Kidney (tissue), 14 donors: ENCODE data around the gene FARP1. TPM values are rescaled to one million over a fixed set of nuclear protein-coding genes. Genes with fewer than 3 reads are reported as not detected.

Experiments
- DNase-seq, 5 donors: peaks; one replicate each; pipeline ENCODE4 v3.0.0-alpha.2; 2013 to 2020
- FAIRE-seq: peaks from 2 replicates; lab custom pipeline; 2012; peaks lifted over from hg19 to GRCh38; lab: Jason Lieb, UNC
- H3K27ac ChIP-seq, 2 donors: one replicate each; pipeline ENCODE4 v1.7.0; 2013; ENCODE audit warnings: low read depth in 2 of 2, low read length in 2 of 2, inconsistent platforms in 1 of 2
- H3K27me3 ChIP-seq: one replicate; pipeline ENCODE4 v1.7.1; 2013; ENCODE audit warnings: low read length, inconsistent platforms; ENCODE audit not compliant: control insufficient read depth, insufficient read depth
- H3K36me3 ChIP-seq, 3 donors: one replicate each; pipeline versions ENCODE4 v1.7.0 to v1.7.1; 2013; ENCODE audit warnings: low read length in 3 of 3, control low read depth in 1 of 3, inconsistent platforms in 1 of 3; ENCODE audit not compliant: insufficient read depth in 3 of 3, control insufficient read depth in 2 of 3
- H3K4me1 ChIP-seq, 3 donors: one replicate each; pipeline versions ENCODE4 v1.7.0 to v1.7.1; 2013; ENCODE audit warnings: low read length in 3 of 3, inconsistent platforms in 1 of 3, low read depth in 1 of 3; ENCODE audit not compliant: control insufficient read depth in 2 of 3, insufficient read depth in 2 of 3
- H3K4me3 ChIP-seq, 3 donors: one replicate each; pipeline versions ENCODE4 v1.7.0 to v1.8.1; 2013; ENCODE audit warnings: low read length in 3 of 3, control low read depth in 1 of 3, inconsistent platforms in 1 of 3
- H3K9ac ChIP-seq, 3 donors: one replicate each; pipeline versions ENCODE4 v1.7.0 to v1.7.1; 2013; ENCODE audit warnings: low read length in 3 of 3, control low read depth in 1 of 3, inconsistent platforms in 1 of 3
- H3K9me3 ChIP-seq, 3 donors: one replicate each; pipeline versions ENCODE4 v1.7.0 to v1.7.1; 2013; ENCODE audit warnings: low read length in 3 of 3, control low read depth in 1 of 3, inconsistent platforms in 1 of 3; ENCODE audit not compliant: control insufficient read depth in 2 of 3, insufficient read depth in 1 of 3
- CTCF ChIP-seq: IDR thresholded peaks from 3 replicates; pipeline ENCODE4 v1.5.1; 2012; ENCODE audit warnings: mild to moderate bottlenecking, moderate library complexity, borderline replicate concordance; ENCODE audit not compliant: insufficient read depth; ENCODE audit errors: extremely low read depth
- intact Hi-C: fragments of 100-400 bp; cut with DNase I; formaldehyde crosslinking; loops from one replicate; pipeline ENCODE4 v1.11.1; 2022
- polyA plus RNA-seq: library from polyadenylated mRNA; stranded (reverse); fragments of 350-450 nt; fragmentation: Illumina TruSeq; extraction: RNeasy Lipid Tissue Mini Kit (QIAGEN cat#74804); gene quantifications from one replicate; pipeline ENCODE4 v1.2.3, GENCODE V29; 2014; ENCODE audit warnings: low read depth, low replicate concordance; ENCODE audit not compliant: insufficient read depth
- total RNA-seq: library from RNA; stranded (reverse); fragmentation: NEBNext Ultra II Directional; extraction: Animal tissue kit (Norgen Biotek cat#: 25700); gene quantifications from one replicate; pipeline ENCODE4 v1.2.1, GENCODE V29; 2021
- donor health status: control.
- donor health status: control.
- donor health status: control.
- donor health status: control.
- donor health status: control.
- donor health status: DM: yes; HTN: yes; CAD: no.
- donor health status: Normal renal cell carcinoma (clear cell type).

FARP1 gene
- total and polyA plus RNA-seq, 2 donors from 2014 or later = 123 to 229 TPM

GRCh38 chr13:98241976-98242375 is 99.1 kb downstream of the FARP1 start:
- H3K36me3 ChIP-seq = no peaks in the 10 kb centered on the region
- H3K4me3 ChIP-seq = no peak overlapping the region
- DNase-seq (no peak), FAIRE-seq (no peak)
- H3K27me3 ChIP-seq = no peaks in the 10 kb centered on the region
- TF ChIP-seq CTCF = no peak
- peaks cover 7 to 24% (median 14%) of the 10 kb centered on the region in 3 donors for H3K4me1 ChIP-seq
- H3K27ac ChIP-seq = no peak overlapping the region
- intact Hi-C loops = no loop called here
- no peak overlapping the region for H3K9ac ChIP-seq
- no peaks in the 10 kb centered on the region for H3K9me3 ChIP-seq

GRCh38 chr13:98242403-98242802 is 99.5 kb downstream of the FARP1 start:
- FAIRE-seq = no peak
- DNase-seq = no peak
- no peaks in the 10 kb centered on the region for H3K27me3 ChIP-seq
- peaks cover 7 to 24% (median 15%) of the 10 kb centered on the region in 3 donors for H3K4me1 ChIP-seq
- H3K9me3 ChIP-seq = no peaks in the 10 kb centered on the region
- H3K27ac ChIP-seq = no peak overlapping the region
- H3K9ac ChIP-seq = no peak overlapping the region
- TF ChIP-seq CTCF = no peak
- intact Hi-C loops = no loop called here
- H3K36me3 ChIP-seq = no peaks in the 10 kb centered on the region
- no peak overlapping the region for H3K4me3 ChIP-seq

- H3K9me3 ChIP-seq = no peaks in the 10 kb centered on the region
- no peaks in the 10 kb centered on the region for H3K27me3 ChIP-seq
- intact Hi-C loops = no loop called here
- DNase-seq (no peak), FAIRE-seq (no peak)
- no peak for TF ChIP-seq CTCF
- no peaks in the 10 kb centered on the region for H3K36me3 ChIP-seq
- H3K9ac ChIP-seq = no peak overlapping the region
- peaks cover 7 to 16% (median 14%) of the 10 kb centered on the region in 3 donors for H3K4me1 ChIP-seq
- H3K27ac ChIP-seq = no peak overlapping the region
- H3K4me3 ChIP-seq = no peak overlapping the region
Measured at GRCh38 chr13:98243929-98244272, 101.0 kb downstream of the FARP1 start.

- no peak overlapping the region for H3K4me3 ChIP-seq
- H3K9ac ChIP-seq = no peak overlapping the region
- intact Hi-C loops = no loop called here
- DNase-seq (peak in 2 of 5 donors; percentile 72 to 86), FAIRE-seq (no peak)
- H3K27ac ChIP-seq = no peak overlapping the region
- no peaks in the 10 kb centered on the region for H3K9me3 ChIP-seq
- no peaks in the 10 kb centered on the region for H3K36me3 ChIP-seq
- no peak for TF ChIP-seq CTCF
- H3K27me3 ChIP-seq = no peaks in the 10 kb centered on the region
- H3K4me1 ChIP-seq = peaks cover 4 to 13% (median 5%) of the 10 kb centered on the region in 3 donors
Measured at GRCh38 chr13:98246538-98247172, 103.8 kb downstream of the FARP1 start.
